Activated CD4-positive, alpha-beta memory T cell treated with anti-CD3 and anti-CD28 coated beads for 36 hours (primary cell): Measurements from ENCODE around the gene HES1. TPM values are rescaled to one million over a fixed set of nuclear protein-coding genes. Genes with fewer than 3 reads are reported as not detected.

ENCODE experiments used
- CTCF ChIA-PET: fragments of 350-600 bp; sonication (Branson Sonifier 250); formaldehyde crosslinking; loops from one replicate; lab custom pipeline; 2021; ENCODE audit warnings: antibody characterized with exemption, inconsistent platforms; lab: Charles Lee
- POLR2A ChIA-PET: fragments of 350-600 bp; sonication (Branson Sonifier 250); formaldehyde crosslinking; loops from one replicate; lab custom pipeline; 2021; ENCODE audit warnings: antibody characterized with exemption; lab: Charles Lee
- DNase-seq: peaks from one replicate; pipeline ENCODE4 v3.0.0-alpha.2; 2020
- H3K27ac Mint-ChIP-seq: one replicate; pipeline ENCODE4 v1.8.0; 2021; ENCODE audit warnings: mixed read lengths
- H3K27me3 Mint-ChIP-seq: one replicate; pipeline ENCODE4 v1.8.0; 2021; ENCODE audit warnings: mixed read lengths
- H3K36me3 Mint-ChIP-seq: one replicate; pipeline ENCODE4 v1.8.0; 2021; ENCODE audit warnings: mixed read lengths
- H3K4me1 Mint-ChIP-seq: one replicate; pipeline ENCODE4 v1.8.0; 2021; ENCODE audit warnings: low read depth, mixed read lengths
- H3K4me3 Mint-ChIP-seq: one replicate; pipeline ENCODE4 v1.8.0; 2021; ENCODE audit warnings: mild to moderate bottlenecking, mixed read lengths
- H3K9me3 Mint-ChIP-seq: one replicate; pipeline ENCODE4 v1.8.0; 2021; ENCODE audit warnings: mixed read lengths
- intact Hi-C: fragments of 100-400 bp; cut with micrococcal nuclease; formaldehyde crosslinking; loops from one replicate; pipeline ENCODE4 v1.15.1; 2023
- total RNA-seq, 2 experiments: library from RNA; stranded (reverse); gene quantifications; one replicate each; pipeline ENCODE4 v1.2.3, GENCODE V29; 2021

The HES1 gene
- total RNA-seq, 2 experiments from 2014 or later: 0.56 to 1.00 TPM

- ChIA-PET CTCF (no interaction called here), POLR2A (no interaction called here)
- H3K27me3 Mint-ChIP-seq: no peaks in the 10 kb centered on the region
- no peak overlapping the region for H3K27ac Mint-ChIP-seq
- no peaks in the 10 kb centered on the region for H3K9me3 Mint-ChIP-seq
- H3K36me3 Mint-ChIP-seq: no peaks in the 10 kb centered on the region
- intact Hi-C loops: no loop called here
- no peak for DNase-seq
- no peaks in the 10 kb centered on the region for H3K4me1 Mint-ChIP-seq
- no peak overlapping the region for H3K4me3 Mint-ChIP-seq
Measured at GRCh38 chr3:194184801-194185200, 48.9 kb downstream of the HES1 start.

- no peaks in the 10 kb centered on the region for H3K36me3 Mint-ChIP-seq
- ChIA-PET POLR2A (no interaction called here), CTCF (no interaction called here)
- no peaks in the 10 kb centered on the region for H3K27me3 Mint-ChIP-seq
- no peak overlapping the region for H3K4me3 Mint-ChIP-seq
- DNase-seq: no peak
- intact Hi-C loops: no loop called here
- H3K4me1 Mint-ChIP-seq: no peaks in the 10 kb centered on the region
- no peaks in the 10 kb centered on the region for H3K9me3 Mint-ChIP-seq
- no peak overlapping the region for H3K27ac Mint-ChIP-seq
Measured at GRCh38 chr3:194185221-194185620, 49.3 kb downstream of the HES1 start.

GRCh38 chr3:194187233-194187944 lies 51.4 kb downstream of the HES1 start:
- H3K4me3 Mint-ChIP-seq: no peak overlapping the region
- H3K9me3 Mint-ChIP-seq: no peaks in the 10 kb centered on the region
- no peaks in the 10 kb centered on the region for H3K27me3 Mint-ChIP-seq
- H3K27ac Mint-ChIP-seq: no peak overlapping the region
- H3K4me1 Mint-ChIP-seq: no peaks in the 10 kb centered on the region
- POLR2A ChIA-PET: no interaction called here
- DNase-seq: no peak
- no peaks in the 10 kb centered on the region for H3K36me3 Mint-ChIP-seq
- intact Hi-C loops: no loop called here
- CTCF ChIA-PET: no interaction called here

Other genes starting within 250 kb of the HES1 start
- not detected for gene CPN2, start 215.2 kb downstream of the HES1 start, total RNA-seq
- gene LRRC15, start 233.6 kb downstream of the HES1 start, total RNA-seq: not detected